ENCODE data around the gene GALNT6.

- TF ChIP-seq EZH2phosphoT487 (IDR thresholded peaks at IDR 0.05; ENCODE audit: insufficient read depth, low read depth) (no peak), EZH2 (IDR thresholded peaks at IDR 0.05; ENCODE audit: insufficient read depth, poor library complexity, severe bottlenecking) (no peak)
These were observed 16.4 kb upstream of the GALNT6 start for GRCh38 chr12:51407604-51408003.

Measured in GM23248 (cell line).